H1 (cell line): ENCODE data around the gene ZGLP1. TPM values are rescaled to one million over a fixed set of nuclear protein-coding genes. Genes with fewer than 3 reads are reported as not detected.

Source experiments
- CTCF ChIA-PET: fragments of 300-600 bp; sonication (Branson Sonifier 250); formaldehyde crosslinking; loops from one replicate; lab custom pipeline; 2021; ENCODE audit not compliant: partially characterized antibody; lab: Charles Lee
- POLR2A ChIA-PET: fragments of 300-600 bp; sonication (Branson Sonifier 250); formaldehyde crosslinking; loops from one replicate; lab custom pipeline; 2021; ENCODE audit warnings: inconsistent platforms; ENCODE audit not compliant: partially characterized antibody; lab: Charles Lee
- DNase-seq, 2 experiments: peaks; one replicate each; pipeline versions ENCODE4 v3.0.0 to v3.0.0-alpha.2; 2010 to 2022; ENCODE audit warnings: low spot score in 2 of 2, low read depth in 1 of 2, mixed read lengths in 1 of 2
- FAIRE-seq: peaks from 2 replicates; lab custom pipeline; 2011; peaks lifted over from hg19 to GRCh38; lab: Jason Lieb, UNC
- H2AFZ ChIP-seq: 2 replicates; pipeline ENCODE4 v1.8.1; 2012; ENCODE audit warnings: low read length, inconsistent platforms
- H2AK5ac ChIP-seq: 2 replicates; pipeline ENCODE4 v1.6.1; 2013; ENCODE audit warnings: low read depth, low read length
- H2BK120ac ChIP-seq: replicated peaks from 2 replicates; pipeline ENCODE3; 2013; ENCODE audit warnings: low read depth, low read length, inconsistent platforms
- H2BK12ac ChIP-seq: 2 replicates; pipeline ENCODE4 v1.6.1; 2013; ENCODE audit warnings: low read depth, low read length
- H2BK15ac ChIP-seq: 2 replicates; pipeline ENCODE4 v1.6.1; 2013; ENCODE audit warnings: low read length
- H2BK20ac ChIP-seq: 2 replicates; pipeline ENCODE4 v1.6.1; 2013; ENCODE audit warnings: low read length
- H2BK5ac ChIP-seq: 2 replicates; pipeline ENCODE4 v1.6.1; 2013; ENCODE audit warnings: low read depth, low read length
- H3K14ac ChIP-seq: 2 replicates; pipeline ENCODE4 v1.6.1; 2013; ENCODE audit warnings: inconsistent platforms; ENCODE audit not compliant: insufficient read length
- H3K18ac ChIP-seq: 2 replicates; pipeline ENCODE4 v1.6.1; 2013; ENCODE audit warnings: low read length; ENCODE audit errors: extremely low read depth
- H3K23ac ChIP-seq: 2 replicates; pipeline ENCODE4 v1.6.1; 2013; ENCODE audit warnings: inconsistent platforms; ENCODE audit not compliant: insufficient read length
- H3K23me2 ChIP-seq: 2 replicates; pipeline ENCODE4 v1.6.1; 2013; ENCODE audit warnings: low read depth, low read length
- H3K27ac ChIP-seq: 2 replicates; pipeline ENCODE4 v1.6.1; 2011; ENCODE audit warnings: low read depth, low read length, inconsistent platforms
- H3K27me3 ChIP-seq, 4 experiments: replicated peaks in 1 of 4; 1 replicate in 1 of 4; 2 replicates in 3 of 4; pipeline versions ENCODE4 v1.6.1 to v1.8.1; 2011 to 2013; ENCODE audit warnings: low read length in 3 of 4, mild to moderate bottlenecking in 3 of 4, inconsistent platforms in 2 of 4, mixed read lengths in 2 of 4, moderate library complexity in 1 of 4; ENCODE audit not compliant: control insufficient read depth in 3 of 4, insufficient read depth in 3 of 4; ENCODE audit errors: extremely low read depth in 1 of 4
- H3K36me3 ChIP-seq, 4 experiments: 2 replicates each; pipeline versions ENCODE4 v1.6.1 to v1.8.1; 2011 to 2013; ENCODE audit warnings: mild to moderate bottlenecking in 4 of 4, low read length in 3 of 4, moderate library complexity in 2 of 4, control low read depth in 1 of 4, inconsistent platforms in 1 of 4; ENCODE audit not compliant: insufficient read depth in 4 of 4, control insufficient read depth in 2 of 4
- H3K4ac ChIP-seq: replicated peaks from 2 replicates; pipeline ENCODE3; 2013; ENCODE audit warnings: low read length, low read depth, mixed read lengths, inconsistent platforms; ENCODE audit not compliant: insufficient read length
- H3K4me1 ChIP-seq, 4 experiments: replicated peaks in 1 of 4; 1 replicate in 1 of 4; 2 replicates in 3 of 4; pipeline versions ENCODE4 v1.6.1 to v1.8.1; 2011 to 2013; ENCODE audit warnings: low read length in 3 of 4, inconsistent platforms in 2 of 4, mixed read lengths in 1 of 4; ENCODE audit not compliant: insufficient read depth in 4 of 4, control insufficient read depth in 3 of 4
- H3K4me2 ChIP-seq, 2 experiments: 2 replicates each; pipeline versions ENCODE4 v1.6.1 to v1.8.1; 2011 to 2013; ENCODE audit warnings: low read depth in 2 of 2, low read length in 2 of 2, control low read depth in 1 of 2, inconsistent platforms in 1 of 2, mild to moderate bottlenecking in 1 of 2; ENCODE audit not compliant: insufficient read depth in 1 of 2
- H3K4me3 ChIP-seq, 4 experiments: fragments of 200-600, 300-600 bp in 1 of 4; sonication (generic), shearing (Covaris generic), sonication (Bioruptor Twin) in 1 of 4; 2 replicates each; pipeline versions ENCODE4 v1.5.1 to v1.8.1; 2011 to 2016; ENCODE audit warnings: low read length in 4 of 4, low read depth in 3 of 4, control low read depth in 2 of 4, inconsistent platforms in 2 of 4, mild to moderate bottlenecking in 2 of 4, mixed read lengths in 1 of 4, moderate library complexity in 1 of 4; ENCODE audit not compliant: insufficient read depth in 2 of 4; ENCODE audit errors: extremely low read depth in 1 of 4
- H3K56ac ChIP-seq: replicated peaks from 2 replicates; pipeline ENCODE3; 2013; ENCODE audit warnings: low read depth, mild to moderate bottlenecking, mixed read lengths, low read length, inconsistent platforms; ENCODE audit not compliant: insufficient read length
- H3K79me1 ChIP-seq: 2 replicates; pipeline ENCODE4 v1.6.1; 2013; ENCODE audit warnings: low read depth, low read length, control low read depth
- H3K79me2 ChIP-seq, 2 experiments: 2 replicates each; pipeline versions ENCODE4 v1.6.1 to v1.8.1; 2012 to 2013; ENCODE audit warnings: low read length in 2 of 2, mild to moderate bottlenecking in 2 of 2, inconsistent platforms in 1 of 2; ENCODE audit not compliant: insufficient read depth in 2 of 2, control insufficient read depth in 1 of 2
- H3K9ac ChIP-seq, 4 experiments: replicated peaks in 1 of 4; 1 replicate in 1 of 4; 2 replicates in 3 of 4; pipeline versions ENCODE4 v1.6.1 to v1.8.1; 2011 to 2013; ENCODE audit warnings: low read depth in 3 of 4, low read length in 3 of 4, control low read depth in 2 of 4, mild to moderate bottlenecking in 2 of 4, moderate library complexity in 2 of 4, inconsistent platforms in 1 of 4; ENCODE audit errors: extremely low read depth in 1 of 4
- H3K9me3 ChIP-seq, 2 experiments: 2 replicates each; pipeline versions ENCODE4 v1.6.1 to v1.8.1; 2012 to 2013; ENCODE audit warnings: mild to moderate bottlenecking in 2 of 2, moderate library complexity in 2 of 2, control low read depth in 1 of 2, inconsistent platforms in 1 of 2, low read depth in 1 of 2, low read length in 1 of 2, mixed read lengths in 1 of 2; ENCODE audit not compliant: insufficient read depth in 2 of 2
- H4K20me1 ChIP-seq, 2 experiments: replicated peaks in 1 of 2; 2 replicates each; pipeline versions ENCODE3 to v1.8.1; 2011 to 2013; ENCODE audit warnings: inconsistent platforms in 2 of 2, low read length in 2 of 2, mild to moderate bottlenecking in 1 of 2; ENCODE audit not compliant: insufficient read depth in 2 of 2, control insufficient read depth in 1 of 2
- H4K5ac ChIP-seq: 2 replicates; pipeline ENCODE4 v1.6.1; 2013; ENCODE audit warnings: low read length, low read depth, mixed read lengths, inconsistent platforms; ENCODE audit not compliant: insufficient read length
- H4K8ac ChIP-seq: 2 replicates; pipeline ENCODE4 v1.8.0; 2013; ENCODE audit warnings: mild to moderate bottlenecking, moderate library complexity, low read length, inconsistent platforms; ENCODE audit not compliant: insufficient read depth; ENCODE audit errors: extremely low read depth
- H4K91ac ChIP-seq: replicated peaks from 2 replicates; pipeline ENCODE3; 2013; ENCODE audit warnings: low read length, mixed read lengths, inconsistent platforms; ENCODE audit not compliant: insufficient read length
- ASH2L ChIP-seq: fragments of 200-600, 300-600 bp; sonication (generic); IDR thresholded peaks from one replicate; pipeline ENCODE4 v1.7.1; 2017; ENCODE audit warnings: low read length
- POLR2A ChIP-seq, 2 experiments: IDR thresholded peaks; 1 replicate in 1 of 2; 2 replicates in 1 of 2; pipeline ENCODE4 v1.6.1; 2011; ENCODE audit warnings: low read depth in 2 of 2, low read length in 2 of 2, mild to moderate bottlenecking in 2 of 2; ENCODE audit errors: control extremely low read depth in 1 of 2
- RAD21 ChIP-seq, 2 experiments: IDR thresholded peaks in 1 of 2; conservative IDR thresholded peaks in 1 of 2; 2 replicates each; pipeline ENCODE4 v1.6.1; 2011; ENCODE audit warnings: low read depth in 2 of 2, low read length in 2 of 2, improper control_type of control experiment in 1 of 2, inconsistent platforms in 1 of 2, mild to moderate bottlenecking in 1 of 2, moderate library complexity in 1 of 2
- RXRA ChIP-seq: IDR thresholded peaks from 2 replicates; pipeline ENCODE4 v1.6.1; 2011; ENCODE audit warnings: low read depth, mild to moderate bottlenecking, low read length, moderate library complexity; ENCODE audit not compliant: insufficient read depth
- SAP30 ChIP-seq: fragments of 300-600 bp; sonication (generic); IDR thresholded peaks from 2 replicates; pipeline ENCODE4 v1.7.1; 2012; ENCODE audit warnings: low read length, moderate library complexity, mild to moderate bottlenecking, inconsistent platforms; ENCODE audit not compliant: insufficient read depth, insufficient replicate concordance
- SP2 ChIP-seq: IDR thresholded peaks from 2 replicates; pipeline ENCODE4 v1.6.1; 2012; ENCODE audit warnings: mild to moderate bottlenecking, low read length, inconsistent platforms
- TEAD4 ChIP-seq: IDR thresholded peaks from 2 replicates; pipeline ENCODE4 v1.6.1; 2012; ENCODE audit warnings: low read depth, low read length, inconsistent platforms, mixed read lengths
- whole genome bisulfite sequencing, 2 experiments: shearing (Covaris generic) in 1 of 2; methylation state at CpG; one replicate each; pipeline versions ENCODE4 v1.1.6 to v1.1.7; 2013 to 2015; ENCODE audit warnings: low lambda C conversion rate in 2 of 2, mixed read lengths in 2 of 2, inconsistent platforms in 1 of 2, low coverage in 1 of 2, missing lambda C conversion rate in 1 of 2; ENCODE audit not compliant: insufficient replicate concordance in 2 of 2, insufficient coverage in 1 of 2, insufficient read length in 1 of 2; ENCODE audit errors: extremely low coverage in 1 of 2, missing lambda C conversion rate in 1 of 2; 5-methylcytosine and 5-hydroxymethylcytosine counted together
- polyA plus RNA-seq, 7 experiments: library from polyadenylated mRNA; depleted of rRNA in 3 of 7; stranded (reverse) in 5 of 7; unstranded in 2 of 7; fragments of >200 nt in 5 of 7; fragments of 200-250 nt in 2 of 7; gene quantifications; 1 replicate in 5 of 7; 2 replicates in 1 of 7; 4 replicates in 1 of 7; pipeline versions ENCODE4 v1.2.1 to v1.2.3, GENCODE V29; 2011 to 2013; ENCODE audit warnings: missing spikeins in 2 of 7, mixed read lengths in 2 of 7
- total RNA-seq: library from RNA; stranded (reverse); fragmentation: NEBNext Ultra II Directional; extraction: Animal tissue kit (Norgen Biotek cat#: 25700); gene quantifications from 2 replicates; pipeline ENCODE4 v1.2.1, GENCODE V29; 2021
- TF ChIP-seq, protein P1 (sequence below), 3 experiments: IDR thresholded peaks; 1 replicate in 2 of 3; 2 replicates in 1 of 3; pipeline versions ENCODE4 v1.5.1 to v1.6.1; 2011; ENCODE audit warnings: low read length in 3 of 3, mild to moderate bottlenecking in 3 of 3, inconsistent platforms in 2 of 3, low read depth in 1 of 3, moderate library complexity in 1 of 3; ENCODE audit not compliant: insufficient read depth in 1 of 3; ENCODE audit errors: control extremely low read depth in 1 of 3

The ZGLP1 gene
- total and polyA plus RNA-seq, 2 of the 8 experiments (the other 6 are each of a cell fraction or from before 2014, with no cell fraction given): 4.2 to 5.1 TPM

DNA sequence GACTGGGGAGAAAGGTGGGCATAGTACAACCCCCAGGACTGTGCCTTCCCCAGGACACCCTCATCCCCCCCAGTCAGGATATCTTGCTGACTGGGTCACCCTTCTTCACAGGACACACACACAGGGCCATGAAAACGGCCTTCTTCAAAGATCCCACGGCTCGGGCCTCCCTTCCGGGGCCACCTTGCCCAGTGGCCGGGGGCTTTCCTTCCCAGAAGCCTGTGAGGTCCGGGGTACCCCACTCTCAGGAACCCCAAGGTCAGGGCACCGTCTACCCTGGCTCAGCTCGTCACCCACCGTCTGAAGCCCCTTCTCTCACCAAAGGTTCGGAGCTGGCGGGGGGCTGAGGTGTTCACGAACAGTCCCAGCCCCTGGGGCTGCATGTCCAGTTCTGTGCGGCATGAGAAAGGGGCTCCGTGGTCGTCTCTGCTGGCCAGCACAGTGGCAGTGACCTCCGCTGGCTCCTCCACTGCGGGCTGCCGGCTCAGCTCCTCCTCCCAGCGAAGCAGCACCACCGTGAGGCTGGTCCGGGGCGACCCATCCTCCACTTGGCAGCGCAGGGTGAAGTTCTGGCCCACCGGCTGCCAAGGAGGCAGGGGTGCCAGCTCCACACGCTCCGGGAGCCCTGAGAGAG, 25.9 kb upstream of the ZGLP1 start:
- Histone ChIP-seq H2BK5ac (no peak overlapping the region), H3K9ac (no peak overlapping the region), H3K27me3 (peaks cover 0 to 3% (median 0%) of the 10 kb centered on the region in 4 experiments; a peak in 2 of 7 replicates), H3K56ac (no peak overlapping the region), H2AK5ac (no peak overlapping the region), H3K27ac (no peak overlapping the region), H4K20me1 (peaks cover 6 to 8% of the 10 kb centered on the region in 2 experiments), H3K79me2 (peaks cover 5 to 19% of the 10 kb centered on the region in 2 experiments), H3K4me2 (peak overlapping the region; percentile 91 to 93), H2AFZ (no peak overlapping the region), H3K79me1 (peaks cover 5% of the 10 kb centered on the region), H3K14ac (no peak overlapping the region), H2BK15ac (no peak overlapping the region), H3K4me3 (peak overlapping the region in 1 of 4 experiments; percentile 89; a peak in 2 of 8 replicates), H2BK12ac (no peak overlapping the region), H3K23ac (no peak overlapping the region), H4K5ac (no peak overlapping the region), H2BK20ac (no peak overlapping the region), H3K9me3 (no peaks in the 10 kb centered on the region), H2BK120ac (no peak overlapping the region), H3K4me1 (peaks cover 0 to 24% (median 11%) of the 10 kb centered on the region in 4 experiments; a peak in 6 of 7 replicates), H3K4ac (no peak overlapping the region), H4K8ac (no peak overlapping the region; the same call in 1 of the 2 replicates), H4K91ac (no peak overlapping the region), H3K36me3 (peaks cover 0 to under 1% (median 0%) of the 10 kb centered on the region in 4 experiments; a peak in 2 of 8 replicates), H3K23me2 (peaks cover 13% of the 10 kb centered on the region), H3K18ac (no peak overlapping the region; the same call in 1 of the 2 replicates)
- peak in 1 of 2 experiments; percentile 61 for DNase-seq
- 66% methylated on average over 23 of the region's 26 CpGs; no CpG with 5 or more reads in 1 of the 2 experiments for WGBS, 2 experiments
- FAIRE-seq: no peak
- ChIA-PET POLR2A (interaction anchor here (0.7 to 6.8 kb wide), 9 partner anchors 8 to 141 kb away, joined by 3 to 104 read pairs (median 9); partner anchors contain the start of genes DNMT1, FDX2, ICAM1 and TYK2), CTCF (interaction anchor here (0.5 to 4.9 kb wide), 16 partner anchors 9 to 374 kb away, joined by 3 to 21 read pairs (median 4); partner anchors contain the start of genes CDC37, ICAM1 and ICAM4)
- TF ChIP-seq TEAD4: no peak
- no peak for TF ChIP-seq RXRA
- TF ChIP-seq POLR2A (IDR thresholded peaks at IDR 0.05; ENCODE audit: control extremely low read depth in 1 of 2, low read depth in 2 of 2, low read length in 2 of 2): no peak
- TF ChIP-seq ASH2L: no peak
- no peak for TF ChIP-seq SP2
- peak; percentile 2 to 48; a peak in 2 of 4 replicates for TF ChIP-seq RAD21 (IDR thresholded peaks at IDR 0.05 in 1 of 2, conservative IDR thresholded peaks at IDR 0.05 in 1 of 2; ENCODE audit: low read depth in 2 of 2, low read length in 2 of 2)
- TF ChIP-seq, protein P1, sequence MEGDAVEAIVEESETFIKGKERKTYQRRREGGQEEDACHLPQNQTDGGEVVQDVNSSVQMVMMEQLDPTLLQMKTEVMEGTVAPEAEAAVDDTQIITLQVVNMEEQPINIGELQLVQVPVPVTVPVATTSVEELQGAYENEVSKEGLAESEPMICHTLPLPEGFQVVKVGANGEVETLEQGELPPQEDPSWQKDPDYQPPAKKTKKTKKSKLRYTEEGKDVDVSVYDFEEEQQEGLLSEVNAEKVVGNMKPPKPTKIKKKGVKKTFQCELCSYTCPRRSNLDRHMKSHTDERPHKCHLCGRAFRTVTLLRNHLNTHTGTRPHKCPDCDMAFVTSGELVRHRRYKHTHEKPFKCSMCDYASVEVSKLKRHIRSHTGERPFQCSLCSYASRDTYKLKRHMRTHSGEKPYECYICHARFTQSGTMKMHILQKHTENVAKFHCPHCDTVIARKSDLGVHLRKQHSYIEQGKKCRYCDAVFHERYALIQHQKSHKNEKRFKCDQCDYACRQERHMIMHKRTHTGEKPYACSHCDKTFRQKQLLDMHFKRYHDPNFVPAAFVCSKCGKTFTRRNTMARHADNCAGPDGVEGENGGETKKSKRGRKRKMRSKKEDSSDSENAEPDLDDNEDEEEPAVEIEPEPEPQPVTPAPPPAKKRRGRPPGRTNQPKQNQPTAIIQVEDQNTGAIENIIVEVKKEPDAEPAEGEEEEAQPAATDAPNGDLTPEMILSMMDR (IDR thresholded peaks at IDR 0.05; ENCODE audit: control extremely low read depth in 1 of 3, insufficient read depth in 1 of 3, low read depth in 1 of 3, low read length in 3 of 3): peak in 2 of 3 experiments; percentile 19 to 28; a peak in 3 of 4 replicates
- TF ChIP-seq SAP30: no peak
